NCI-H128 (cell line): ENCODE data around the gene ANKRD18A.
"Not testable (repeated sequence)": the region's sequence is repeated elsewhere in the genome, so short reads cannot be mapped to it uniquely, and the experiment has no call there.

ENCODE experiments used
- DNase-seq: peaks from one replicate; lab custom pipeline; 2025; ENCODE audit not compliant: unreplicated experiment; lab: John Stamatoyannopoulos, UW

Gene ANKRD18A

GRCh38 chr9:38629511-38629910 is 9.1 kb upstream of the ANKRD18A start:
- no peak for DNase-seq

- no peak for DNase-seq
These were observed 5.6 kb upstream of the ANKRD18A start for GRCh38 chr9:38626006-38626405.

- no peak for DNase-seq
These were observed 2.6 kb upstream of the ANKRD18A start for GRCh38 chr9:38622951-38623350.

GRCh38 chr9:38622288-38622674 is 1.9 kb upstream of the ANKRD18A start:
- peak; percentile 25 for DNase-seq

GRCh38 chr9:38621434-38622287 is 1.3 kb upstream of the ANKRD18A start:
- peak; percentile 6 for DNase-seq

GRCh38 chr9:38619556-38620447 is 594 bp downstream of the ANKRD18A start:
- peak; percentile 36 for DNase-seq

GRCh38 chr9:38598029-38598745 is 22.2 kb downstream of the ANKRD18A start:
- DNase-seq, result not testable (repeated sequence)

- DNase-seq, result not testable (repeated sequence)
These were observed 25.3 kb downstream of the ANKRD18A start for GRCh38 chr9:38595117-38595516.

- DNase-seq, result not testable (repeated sequence)
These were observed 28.9 kb downstream of the ANKRD18A start for GRCh38 chr9:38591346-38592063.

- not testable (repeated sequence) for DNase-seq
These were observed 36.6 kb downstream of the ANKRD18A start for GRCh38 chr9:38583765-38584164.

GRCh38 chr9:38580112-38580511 is 40.3 kb downstream of the ANKRD18A start:
- DNase-seq, result not testable (repeated sequence)

GRCh38 chr9:38576181-38576580 is 44.2 kb downstream of the ANKRD18A start:
- not testable (repeated sequence) for DNase-seq

GRCh38 chr9:38566048-38566447 is 54.3 kb downstream of the ANKRD18A start:
- DNase-seq, result not testable (repeated sequence)

GRCh38 chr9:38565178-38565577 is 55.2 kb downstream of the ANKRD18A start:
- DNase-seq, result not testable (repeated sequence)

- DNase-seq, result not testable (repeated sequence)
These were observed 56.5 kb downstream of the ANKRD18A start for GRCh38 chr9:38563911-38564310.

- not testable (repeated sequence) for DNase-seq
These were observed 59.3 kb downstream of the ANKRD18A start for GRCh38 chr9:38561134-38561533.

- not testable (repeated sequence) for DNase-seq
These were observed 61.2 kb downstream of the ANKRD18A start for GRCh38 chr9:38559172-38559571.

- DNase-seq, result not testable (repeated sequence)
These were observed 62.6 kb downstream of the ANKRD18A start for GRCh38 chr9:38557746-38558145.

GRCh38 chr9:38554966-38555365 is 65.4 kb downstream of the ANKRD18A start:
- not testable (repeated sequence) for DNase-seq

- not testable (repeated sequence) for DNase-seq
These were observed 67.4 kb downstream of the ANKRD18A start for GRCh38 chr9:38553019-38553418.
